ENCODE data around the gene KLHDC4.
"Not testable (repeated sequence)": the region's sequence is repeated elsewhere in the genome, so short reads cannot be mapped to it uniquely, and the experiment has no call there.

Gene KLHDC4

GRCh38 chr16:87744750-87745514, 20.9 kb downstream of the KLHDC4 start:
- DNase-seq (ENCODE audit: extremely low read depth in 1 of 2, low read depth in 1 of 2), result no peak

GRCh38 chr16:87742781-87743490, 22.9 kb downstream of the KLHDC4 start:
- no peak for DNase-seq (ENCODE audit: extremely low read depth in 1 of 2, low read depth in 1 of 2)

GRCh38 chr16:87741700-87742415, 23.9 kb downstream of the KLHDC4 start:
- no peak for DNase-seq (ENCODE audit: extremely low read depth in 1 of 2, low read depth in 1 of 2)

GRCh38 chr16:87740909-87741424, 24.8 kb downstream of the KLHDC4 start:
- no peak for DNase-seq (ENCODE audit: extremely low read depth in 1 of 2, low read depth in 1 of 2)

- DNase-seq (ENCODE audit: extremely low read depth in 1 of 2, low read depth in 1 of 2), result no peak
These were observed 25.3 kb downstream of the KLHDC4 start for GRCh38 chr16:87740441-87740840.

GRCh38 chr16:87739801-87740200, 26.0 kb downstream of the KLHDC4 start:
- DNase-seq (ENCODE audit: extremely low read depth in 1 of 2, low read depth in 1 of 2), result no peak

GRCh38 chr16:87736008-87736382, 29.8 kb downstream of the KLHDC4 start:
- no peak for DNase-seq (ENCODE audit: extremely low read depth in 1 of 2, low read depth in 1 of 2)

- DNase-seq (ENCODE audit: extremely low read depth in 1 of 2, low read depth in 1 of 2), result no peak
These were observed 30.3 kb downstream of the KLHDC4 start for GRCh38 chr16:87735270-87736007.

- no peak for DNase-seq (ENCODE audit: extremely low read depth in 1 of 2, low read depth in 1 of 2)
These were observed 31.1 kb downstream of the KLHDC4 start for GRCh38 chr16:87734644-87735043.

- no peak for DNase-seq (ENCODE audit: extremely low read depth in 1 of 2, low read depth in 1 of 2)
These were observed 32.6 kb downstream of the KLHDC4 start for GRCh38 chr16:87733190-87733589.

GRCh38 chr16:87731607-87732006, 34.2 kb downstream of the KLHDC4 start:
- DNase-seq (ENCODE audit: extremely low read depth in 1 of 2, low read depth in 1 of 2), result no peak

- no peak for DNase-seq (ENCODE audit: extremely low read depth in 1 of 2, low read depth in 1 of 2)
These were observed 36.4 kb downstream of the KLHDC4 start for GRCh38 chr16:87729266-87729954.

GRCh38 chr16:87728026-87728425, 37.8 kb downstream of the KLHDC4 start:
- DNase-seq (ENCODE audit: extremely low read depth in 1 of 2, low read depth in 1 of 2), result no peak

GRCh38 chr16:87727346-87727745, 38.4 kb downstream of the KLHDC4 start:
- DNase-seq (ENCODE audit: extremely low read depth in 1 of 2, low read depth in 1 of 2), result no peak

GRCh38 chr16:87726577-87726976, 39.2 kb downstream of the KLHDC4 start:
- DNase-seq (ENCODE audit: extremely low read depth in 1 of 2, low read depth in 1 of 2), result not testable (repeated sequence)

- DNase-seq (ENCODE audit: extremely low read depth in 1 of 2, low read depth in 1 of 2), result no peak
These were observed 40.1 kb downstream of the KLHDC4 start for GRCh38 chr16:87725596-87726235.

GRCh38 chr16:87724490-87725291, 41.1 kb downstream of the KLHDC4 start:
- no peak for DNase-seq (ENCODE audit: extremely low read depth in 1 of 2, low read depth in 1 of 2)

GRCh38 chr16:87723226-87723623, 42.6 kb downstream of the KLHDC4 start:
- no peak for DNase-seq (ENCODE audit: extremely low read depth in 1 of 2, low read depth in 1 of 2)
